Endothelial cell of umbilical vein (primary cell): ENCODE data around the gene METTL2A.

Experiments
- CTCF ChIP-seq, 2 donors: IDR thresholded peaks; 1 replicate in 1 of 2; 2 replicates in 1 of 2; pipeline ENCODE4 v1.5.1; 2011; ENCODE audit warnings: low read length in 2 of 2, mild to moderate bottlenecking in 2 of 2, moderate library complexity in 2 of 2, control low read depth in 1 of 2, inconsistent platforms in 1 of 2, low read depth in 1 of 2; ENCODE audit not compliant: insufficient read depth in 1 of 2; ENCODE audit errors: extremely low read depth in 1 of 2
- JUN ChIP-seq: IDR thresholded peaks from 2 replicates; pipeline ENCODE4 v1.6.1; 2011; ENCODE audit warnings: borderline replicate concordance, low read depth; ENCODE audit not compliant: insufficient read length, insufficient read depth
- POLR2A ChIP-seq: IDR thresholded peaks from 2 replicates; pipeline ENCODE4 v1.6.1; 2012; ENCODE audit warnings: low read depth, mild to moderate bottlenecking, control low read depth, low read length

GRCh38 chr17:62392908-62393307, 30.8 kb upstream of the METTL2A start:
- TF ChIP-seq POLR2A (no peak), CTCF (IDR thresholded peaks at IDR 0.05; ENCODE audit: extremely low read depth in 1 of 2, insufficient read depth in 1 of 2, low read depth in 1 of 2, low read length in 2 of 2) (no peak), JUN (no peak)
